Measurements from ENCODE around the gene CCDC97. TPM values are rescaled to one million over a fixed set of nuclear protein-coding genes. Genes with fewer than 3 reads are reported as not detected.

CCDC97 gene
- total and polyA plus RNA-seq, 10 donors, result 12.7 to 38.2 (median 23.9) TPM

- Histone ChIP-seq H3K27ac (peak overlapping the region in 7 of 8 donors; percentile 48 to 98 (median 92)), H3K4me3 (peak overlapping the region in 1 of 8 donors; percentile 5), H3K27me3 (replicated peaks in 1 of 7) (no peaks in the 10 kb centered on the region), H3K4me1 (peaks cover 48 to 89% (median 82%) of the 10 kb centered on the region in 6 donors), H3K36me3 (peaks cover 2 to 100% (median 83%) of the 10 kb centered on the region in 6 donors), H3K9me3 (no peaks in the 10 kb centered on the region)
- whole genome bisulfite sequencing, 5 donors, result 49 to 67% (median 56%) methylated on average over 10 of the region's 10 CpGs
- DNase-seq, result no peak
- intact Hi-C loops (cut with DNase I; ENCODE audit: low total_unique reads), result no loop called here
- TF ChIP-seq, protein P1, sequence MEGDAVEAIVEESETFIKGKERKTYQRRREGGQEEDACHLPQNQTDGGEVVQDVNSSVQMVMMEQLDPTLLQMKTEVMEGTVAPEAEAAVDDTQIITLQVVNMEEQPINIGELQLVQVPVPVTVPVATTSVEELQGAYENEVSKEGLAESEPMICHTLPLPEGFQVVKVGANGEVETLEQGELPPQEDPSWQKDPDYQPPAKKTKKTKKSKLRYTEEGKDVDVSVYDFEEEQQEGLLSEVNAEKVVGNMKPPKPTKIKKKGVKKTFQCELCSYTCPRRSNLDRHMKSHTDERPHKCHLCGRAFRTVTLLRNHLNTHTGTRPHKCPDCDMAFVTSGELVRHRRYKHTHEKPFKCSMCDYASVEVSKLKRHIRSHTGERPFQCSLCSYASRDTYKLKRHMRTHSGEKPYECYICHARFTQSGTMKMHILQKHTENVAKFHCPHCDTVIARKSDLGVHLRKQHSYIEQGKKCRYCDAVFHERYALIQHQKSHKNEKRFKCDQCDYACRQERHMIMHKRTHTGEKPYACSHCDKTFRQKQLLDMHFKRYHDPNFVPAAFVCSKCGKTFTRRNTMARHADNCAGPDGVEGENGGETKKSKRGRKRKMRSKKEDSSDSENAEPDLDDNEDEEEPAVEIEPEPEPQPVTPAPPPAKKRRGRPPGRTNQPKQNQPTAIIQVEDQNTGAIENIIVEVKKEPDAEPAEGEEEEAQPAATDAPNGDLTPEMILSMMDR (IDR thresholded peaks at IDR 0.05 in 8 of 11, conservative IDR thresholded peaks at IDR 0.05 in 3 of 11), result peak in 2 of 11 experiments; percentile 5 to 11
- TF ChIP-seq POLR2AphosphoS5 (IDR thresholded peaks at IDR 0.05) (peak in 2 of 3 donors; percentile 29 to 74), POLR2A (IDR thresholded peaks at IDR 0.05) (no peak)
Observed at GRCh38 chr19:41299046-41299754, 10.8 kb upstream of the CCDC97 start.

DNA sequence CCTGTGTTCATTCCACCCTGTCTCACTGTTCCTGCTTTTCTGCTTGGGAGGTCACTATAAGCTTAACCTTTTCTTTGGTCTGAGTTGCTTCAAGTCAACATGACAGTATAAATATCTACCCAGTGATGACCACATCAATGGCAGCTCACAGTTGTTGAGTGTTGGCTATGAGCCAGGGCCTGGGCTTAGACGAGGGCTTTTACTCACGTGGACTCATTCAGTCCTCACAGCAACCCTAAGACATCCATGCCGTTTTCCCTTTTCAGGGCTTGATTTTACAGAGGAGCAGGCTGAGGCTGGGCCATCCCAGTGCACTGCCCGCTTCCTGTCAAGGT lies 10.2 kb upstream of the CCDC97 start:
- intact Hi-C loops (cut with DNase I; ENCODE audit: low total_unique reads), result no loop called here
- H3K4me3 ChIP-seq, result no peak overlapping the region
- no peaks in the 10 kb centered on the region for H3K27me3 ChIP-seq (replicated peaks in 1 of 7)
- WGBS, 5 donors, result 40 to 45% (median 42%) methylated on average over 4 of the region's 4 CpGs
- H3K9me3 ChIP-seq, result no peaks in the 10 kb centered on the region
- peaks cover 51 to 94% (median 87%) of the 10 kb centered on the region in 6 donors for H3K4me1 ChIP-seq
- peaks cover 0 to 100% (median 83%) of the 10 kb centered on the region in 6 donors for H3K36me3 ChIP-seq
- H3K27ac ChIP-seq, result peak overlapping the region in 6 of 8 donors; percentile 16 to 98 (median 94)
- no peak for DNase-seq
- TF ChIP-seq POLR2AphosphoS5 (IDR thresholded peaks at IDR 0.05) (peak in 2 of 3 donors; percentile 31 to 49), POLR2A (IDR thresholded peaks at IDR 0.05) (no peak)
- TF ChIP-seq, protein P1 (IDR thresholded peaks at IDR 0.05 in 8 of 11, conservative IDR thresholded peaks at IDR 0.05 in 3 of 11), result no peak

- TF ChIP-seq POLR2A (IDR thresholded peaks at IDR 0.05), result no peak
- TF ChIP-seq, protein P1 (IDR thresholded peaks at IDR 0.05 in 8 of 11, conservative IDR thresholded peaks at IDR 0.05 in 3 of 11), result no peak
- TF ChIP-seq POLR2AphosphoS5 (IDR thresholded peaks at IDR 0.05), result peak in 1 of 3 donors; percentile 18
- Histone ChIP-seq H3K36me3 (peaks cover 0 to 100% (median 83%) of the 10 kb centered on the region in 6 donors), H3K27ac (peak overlapping the region in 6 of 8 donors; percentile 16 to 98 (median 94)), H3K4me3 (no peak overlapping the region), H3K4me1 (peaks cover 51 to 100% (median 95%) of the 10 kb centered on the region in 6 donors), H3K27me3 (replicated peaks in 1 of 7) (no peaks in the 10 kb centered on the region), H3K9me3 (no peaks in the 10 kb centered on the region)
- no peak for DNase-seq
- WGBS, 5 donors, result 48 to 68% (median 59%) methylated on average over 6 of the region's 6 CpGs
- intact Hi-C loops (cut with DNase I; ENCODE audit: low total_unique reads), result no loop called here
Observed at GRCh38 chr19:41300555-41300954, 9.4 kb upstream of the CCDC97 start.

DNA sequence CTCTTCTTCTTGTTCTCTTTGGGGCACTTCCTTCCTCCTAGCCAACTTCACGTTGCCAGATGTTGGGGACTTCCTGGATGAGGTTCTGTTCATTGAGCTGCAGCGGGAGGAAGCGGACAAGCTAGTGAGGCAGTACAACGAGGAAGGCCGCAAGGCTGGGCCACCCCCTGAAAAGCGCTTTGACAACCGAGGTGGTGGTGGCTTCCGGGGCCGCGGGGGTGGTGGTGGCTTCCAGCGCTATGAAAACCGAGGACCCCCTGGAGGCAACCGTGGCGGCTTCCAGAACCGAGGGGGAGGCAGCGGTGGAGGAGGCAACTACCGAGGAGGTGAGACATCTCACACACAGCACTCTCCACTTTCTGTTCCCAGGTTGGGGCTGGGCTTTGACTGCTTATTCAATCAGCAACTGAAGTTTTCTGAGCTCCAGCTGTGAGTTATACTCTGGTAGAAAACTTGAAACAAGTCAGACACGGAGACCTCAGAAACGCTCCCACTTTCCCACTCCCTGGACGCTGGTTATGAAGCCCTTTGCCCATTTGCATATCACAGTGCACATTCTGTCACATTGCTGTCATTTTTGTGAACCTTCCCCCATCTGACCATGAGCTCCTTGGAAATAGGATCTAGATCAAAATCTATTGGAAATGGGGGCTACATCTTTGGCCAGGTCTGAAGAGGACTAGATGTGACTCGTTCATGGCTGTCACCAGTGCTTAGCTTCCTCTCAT lies 7.2 kb upstream of the CCDC97 start:
- peaks cover 60 to 100% (median 97%) of the 10 kb centered on the region in 6 donors for H3K4me1 ChIP-seq
- no peaks in the 10 kb centered on the region for H3K27me3 ChIP-seq (replicated peaks in 1 of 7)
- DNase-seq, result peak; percentile 92
- H3K36me3 ChIP-seq, result peaks cover 0 to 97% (median 75%) of the 10 kb centered on the region in 6 donors
- TF ChIP-seq POLR2A (IDR thresholded peaks at IDR 0.05), result no peak
- peak; percentile 78 to 81 (median 80) for TF ChIP-seq POLR2AphosphoS5 (IDR thresholded peaks at IDR 0.05)
- TF ChIP-seq, protein P1 (IDR thresholded peaks at IDR 0.05 in 8 of 11, conservative IDR thresholded peaks at IDR 0.05 in 3 of 11), result no peak
- intact Hi-C loops (cut with DNase I; ENCODE audit: low total_unique reads), result no loop called here
- H3K4me3 ChIP-seq, result peak overlapping the region in 4 of 8 donors; percentile 7 to 50 (median 18)
- peak overlapping the region; percentile 48 to 98 (median 80) for H3K27ac ChIP-seq
- whole genome bisulfite sequencing, 5 donors, result 27 to 39% (median 33%) methylated on average over 21 of the region's 21 CpGs
- no peaks in the 10 kb centered on the region for H3K9me3 ChIP-seq

Data from spleen (tissue), 11 donors.